GM12892 (cell line): ENCODE data around the gene RPL13.
A peak's percentile ranks its signal among the peaks of the same experiment; 100 is the strongest.

Source experiments
- DNase-seq: peaks from one replicate; pipeline ENCODE4 v3.0.0; 2011; ENCODE audit not compliant: insufficient read length
- FAIRE-seq: peaks from 2 replicates; lab custom pipeline; 2011; peaks lifted over from hg19 to GRCh38; lab: Jason Lieb, UNC
- POLR2A ChIP-seq: IDR thresholded peaks from 2 replicates; pipeline ENCODE4 v1.6.1; 2011; ENCODE audit warnings: low read depth, low read length, control low read depth
- POLR2AphosphoS5 ChIP-seq: IDR thresholded peaks from 2 replicates; pipeline ENCODE4 v1.6.1; 2011; ENCODE audit warnings: low read depth, low read length, control low read depth
- TAF1 ChIP-seq: IDR thresholded peaks from 2 replicates; pipeline ENCODE4 v1.6.1; 2011; ENCODE audit warnings: low read depth, mild to moderate bottlenecking, control low read depth, low read length, borderline replicate concordance

RPL13 gene

GRCh38 chr16:89573826-89574680 lies 13.6 kb downstream of the RPL13 start:
- DNase-seq (no peak), FAIRE-seq (no peak)
- TF ChIP-seq POLR2AphosphoS5 (no peak), POLR2A (no peak), TAF1 (no peak)

GRCh38 chr16:89574681-89575246 lies 14.3 kb downstream of the RPL13 start:
- TF ChIP-seq POLR2AphosphoS5 (no peak), TAF1 (no peak), POLR2A (no peak)
- DNase-seq (peak; percentile 93), FAIRE-seq (peak; percentile 85)

- FAIRE-seq (peak; percentile 21), DNase-seq (peak; percentile 84)
- TF ChIP-seq POLR2AphosphoS5: no peak
- TF ChIP-seq TAF1: no peak
- peak; percentile 24; the same call in 1 of the 2 replicates for TF ChIP-seq POLR2A
These were observed 15.0 kb downstream of the RPL13 start, which contains the start of gene CPNE7 for GRCh38 chr16:89575247-89576152. Gene CPNE7, plus strand, starts transcription at chr16:89575758. Its CDS starts 140 bp downstream, at chr16:89575898.

GRCh38 chr16:89576153-89577054 lies 15.9 kb downstream of the RPL13 start:
- FAIRE-seq (no peak), DNase-seq (no peak)
- TF ChIP-seq POLR2AphosphoS5: no peak
- no peak for TF ChIP-seq TAF1
- TF ChIP-seq POLR2A: no peak

GRCh38 chr16:89577055-89577759 lies 16.7 kb downstream of the RPL13 start:
- no peak for TF ChIP-seq TAF1
- TF ChIP-seq POLR2AphosphoS5: no peak
- TF ChIP-seq POLR2A: no peak
- DNase-seq (no peak), FAIRE-seq (no peak)

- no peak for FAIRE-seq
- TF ChIP-seq TAF1: no peak
- TF ChIP-seq POLR2AphosphoS5: no peak
- no peak for TF ChIP-seq POLR2A
- DNase-seq: no peak
These were observed 18.9 kb downstream of the RPL13 start for GRCh38 chr16:89579351-89579750.

GRCh38 chr16:89581045-89581695 lies 20.7 kb downstream of the RPL13 start:
- no peak for DNase-seq
- peak; percentile 57 for FAIRE-seq
- TF ChIP-seq POLR2AphosphoS5: no peak
- TF ChIP-seq TAF1: no peak
- TF ChIP-seq POLR2A: no peak

- FAIRE-seq (no peak), DNase-seq (no peak)
- TF ChIP-seq TAF1 (no peak), POLR2AphosphoS5 (no peak), POLR2A (no peak)
These were observed 21.5 kb downstream of the RPL13 start for GRCh38 chr16:89581861-89582563.
